HepG2 (cell line): Measurements from ENCODE around the gene ZBTB25. TPM values are rescaled to one million over a fixed set of nuclear protein-coding genes. Genes with fewer than 3 reads are reported as not detected.

ENCODE experiments used
- ATAC-seq: fragments of 200-7000 bp; cut with Tn5 transposase; 3 replicates; pipeline ENCODE4 v1.9.1; 2020; ENCODE audit warnings: mild to moderate bottlenecking, moderate library complexity
- BruUV-seq: library from RNA; stranded (reverse); fragments of 400-500 nt; replicated peaks from 2 replicates; lab custom pipeline; 2021; lab: Mats Ljungman, UMichigan
- CTCF ChIA-PET: fragments of 300-600 bp; formaldehyde crosslinking; extraction: SDS; loops from one replicate; lab custom pipeline; 2021; ENCODE audit warnings: low total read pairs, inconsistent platforms, low intra/inter-chr PET ratio; lab: Yijun Ruan, JAX
- POLR2A ChIA-PET: fragments of 350-600 bp; sonication (Branson Sonifier 250); formaldehyde crosslinking; loops from one replicate; lab custom pipeline; 2020; ENCODE audit warnings: antibody characterized with exemption, inconsistent platforms; lab: Yijun Ruan, JAX
- DNase-seq: peaks from one replicate; pipeline ENCODE4 v3.0.0-alpha.2; 2015; ENCODE audit warnings: low spot score
- FAIRE-seq: peaks from 3 replicates; lab custom pipeline; 2011; peaks lifted over from hg19 to GRCh38; lab: Jason Lieb, UNC
- H2AFZ ChIP-seq: one replicate; pipeline ENCODE4 v1.6.1; 2011; ENCODE audit warnings: low read length, inconsistent platforms
- H3K27ac ChIP-seq: fragments of 300-600 bp; 3 replicates; pipeline ENCODE4 v1.8.0; 2011; ENCODE audit warnings: mixed run types, mild to moderate bottlenecking, mixed read lengths, low read length, inconsistent platforms; ENCODE audit not compliant: insufficient read depth; ENCODE audit errors: extremely low read length
- H3K27me3 ChIP-seq, 2 experiments: fragments of 200-600 bp in 1 of 2; 2 replicates in 1 of 2; 3 replicates in 1 of 2; pipeline versions ENCODE4 v1.6.0 to v1.8.0; 2011; ENCODE audit warnings: low read length in 2 of 2, mild to moderate bottlenecking in 2 of 2, moderate library complexity in 2 of 2, inconsistent platforms in 1 of 2; ENCODE audit not compliant: insufficient read depth in 2 of 2, control insufficient read depth in 1 of 2
- H3K36me3 ChIP-seq, 2 experiments: fragments of 200-600 bp in 1 of 2; replicated peaks in 1 of 2; 2 replicates in 1 of 2; 3 replicates in 1 of 2; pipeline versions ENCODE4 v1.5.1 to v1.8.0; 2011; ENCODE audit warnings: low read length in 2 of 2, inconsistent platforms in 1 of 2; ENCODE audit not compliant: insufficient read depth in 2 of 2, control insufficient read depth in 1 of 2
- H3K4me1 ChIP-seq: 2 replicates; pipeline ENCODE4 v1.5.1; 2012; ENCODE audit warnings: low read length, inconsistent platforms; ENCODE audit not compliant: insufficient read depth
- H3K4me2 ChIP-seq: 2 replicates; pipeline ENCODE4 v1.6.0; 2011; ENCODE audit warnings: low read depth, low read length, inconsistent platforms
- H3K4me3 ChIP-seq, 3 experiments: fragments of 200-600 bp in 1 of 3; sonication (generic), shearing (Covaris generic) in 1 of 3; replicated peaks in 1 of 3; 2 replicates each; pipeline ENCODE4 v1.5.1; 2011 to 2016; ENCODE audit warnings: low read length in 3 of 3, inconsistent platforms in 2 of 3, low read depth in 2 of 3, mild to moderate bottlenecking in 2 of 3, control low read depth in 1 of 3, mixed read lengths in 1 of 3; ENCODE audit not compliant: insufficient read depth in 1 of 3
- H3K79me2 ChIP-seq: one replicate; pipeline ENCODE4 v1.6.1; 2011; ENCODE audit warnings: low read length, inconsistent platforms; ENCODE audit not compliant: insufficient read depth
- H3K9ac ChIP-seq: 2 replicates; pipeline ENCODE4 v1.6.0; 2011; ENCODE audit warnings: mild to moderate bottlenecking, low read depth, low read length, inconsistent platforms; ENCODE audit not compliant: insufficient read depth
- H3K9me3 ChIP-seq: 2 replicates; pipeline ENCODE4 v1.5.1; 2012; ENCODE audit warnings: mild to moderate bottlenecking, low read length
- H4K20me1 ChIP-seq: 2 replicates; pipeline ENCODE4 v1.6.0; 2011; ENCODE audit warnings: inconsistent platforms, mild to moderate bottlenecking, low read length, moderate library complexity; ENCODE audit not compliant: insufficient read depth
- CBFB ChIP-seq: sonication (generic); formaldehyde crosslinking; IDR thresholded peaks from 2 replicates; pipeline ENCODE4 v1.4.0; 2020; ENCODE audit warnings: missing genetic modification reagents
- CENPT ChIP-seq: sonication (generic); formaldehyde crosslinking; IDR thresholded peaks from 2 replicates; pipeline ENCODE4 v1.8.0; 2022; ENCODE audit warnings: low read depth, mild to moderate bottlenecking, moderate library complexity, missing genetic modification reagents
- HMGA1 ChIP-seq: sonication (generic); formaldehyde crosslinking; conservative IDR thresholded peaks from 2 replicates; pipeline ENCODE4 v1.4.0; 2020; ENCODE audit warnings: missing genetic modification reagents
- JUND ChIP-seq: sonication (generic); formaldehyde crosslinking; IDR thresholded peaks from 2 replicates; pipeline ENCODE4 v1.8.0; 2022; ENCODE audit warnings: mild to moderate bottlenecking, missing genetic modification reagents
- KDM1A ChIP-seq: IDR thresholded peaks from 2 replicates; pipeline ENCODE4 v1.6.1; 2016; ENCODE audit warnings: missing compliant biosample characterization
- MIER3 ChIP-seq: IDR thresholded peaks from 2 replicates; pipeline ENCODE4 v1.6.1; 2016; ENCODE audit warnings: missing compliant biosample characterization, borderline replicate concordance
- NFE2L1 ChIP-seq: sonication (generic); formaldehyde crosslinking; IDR thresholded peaks from 2 replicates; pipeline ENCODE4 v1.4.0; 2020; ENCODE audit warnings: missing genetic modification reagents, mild to moderate bottlenecking, borderline replicate concordance
- ZNF138 ChIP-seq: sonication (generic); formaldehyde crosslinking; IDR thresholded peaks from 2 replicates; pipeline ENCODE4 v1.5.0; 2020; ENCODE audit warnings: mild to moderate bottlenecking, low read depth, missing genetic modification reagents
- ZNF709 ChIP-seq: sonication (generic); formaldehyde crosslinking; IDR thresholded peaks from 2 replicates; pipeline ENCODE4 v1.5.0; 2020; ENCODE audit warnings: mild to moderate bottlenecking, missing genetic modification reagents
- ZNF788 ChIP-seq: sonication (generic); formaldehyde crosslinking; IDR thresholded peaks from 2 replicates; pipeline ENCODE4 v1.5.0; 2020; ENCODE audit warnings: mild to moderate bottlenecking, missing genetic modification reagents, borderline replicate concordance
- WGBS: methylation state at CpG from one replicate; pipeline ENCODE4 v1.1.6; 2017; ENCODE audit warnings: low lambda C conversion rate; 5-methylcytosine and 5-hydroxymethylcytosine counted together
- in situ Hi-C: cut with HindIII; loops from 2 replicates; pipeline ENCODE4 v1.10.0; 2017; ENCODE audit warnings: low pct_unique_long_range_greater_than_20kb; ENCODE audit not compliant: extremely low pct_ligation_motif_present
- intact Hi-C: fragments of 100-400 bp; cut with micrococcal nuclease; formaldehyde crosslinking; loops from one replicate; pipeline ENCODE4 v1.10.0; 2022; ENCODE audit not compliant: unreplicated experiment
- polyA plus RNA-seq, 8 experiments: library from polyadenylated mRNA; depleted of rRNA in 3 of 8; stranded (reverse) in 7 of 8; unstranded in 1 of 8; fragments of >200 nt; fragmentation: Illumina TruSeq in 4 of 8; extraction: Trizol in 4 of 8; gene quantifications; 2 replicates each; pipeline versions ENCODE4 v1.2.1 to v1.2.3, GENCODE V29; 2011 to 2016; ENCODE audit warnings: low read depth in 4 of 8, missing spikeins in 1 of 8, mixed read lengths in 1 of 8; ENCODE audit not compliant: insufficient read depth in 1 of 8
- total RNA-seq, 5 experiments: library from RNA; depleted of rRNA; stranded (reverse); fragments of >200 nt; fragmentation: Illumina TruSeq; extraction: Trizol; gene quantifications; 2 replicates each; pipeline ENCODE4 v1.2.3, GENCODE V29; 2016; ENCODE audit warnings: low read depth in 1 of 5
- TF ChIP-seq, protein P1 (sequence below): IDR thresholded peaks from 2 replicates; pipeline ENCODE4 v1.6.1; 2016; ENCODE audit warnings: missing biosample characterization, missing genetic modification reagents, low read depth
- TF ChIP-seq, protein P2 (sequence below): fragments of 450-650 bp; IDR thresholded peaks from 2 replicates; pipeline ENCODE4 v1.6.1; 2017
- TF ChIP-seq, protein P3 (sequence below): sonication (generic); formaldehyde crosslinking; conservative IDR thresholded peaks from 2 replicates; pipeline ENCODE4 v1.8.0; 2022; ENCODE audit warnings: missing genetic modification reagents

The ZBTB25 gene
- total and polyA plus RNA-seq, 2 of the 13 experiments (the other 11 are each of a cell fraction or from before 2014, with no cell fraction given), result 3.5 to 7.6 TPM

- BruUV-seq, result no TSS peak
- CTCF ChIA-PET, result no interaction called here
- Histone ChIP-seq H3K4me2 (no peak overlapping the region), H3K9ac (no peak overlapping the region), H3K27ac (no peak overlapping the region), H3K27me3 (no peaks in the 10 kb centered on the region), H2AFZ (no peak overlapping the region), H3K4me3 (no peak overlapping the region), H3K36me3 (peaks cover 2 to 6% of the 10 kb centered on the region in 2 experiments; a peak in 2 of 5 replicates), H3K79me2 (peaks cover 57% of the 10 kb centered on the region), H3K9me3 (no peaks in the 10 kb centered on the region), H3K4me1 (no peaks in the 10 kb centered on the region), H4K20me1 (peaks cover 3% of the 10 kb centered on the region; the same call in 1 of the 2 replicates)
- no peak for ATAC-seq
- TF ChIP-seq CENPT (CRISPR knock-in tag) (no peak), KDM1A (CRISPR knock-in tag) (no peak), CBFB (CRISPR knock-in tag) (no peak), NFE2L1 (CRISPR knock-in tag) (no peak), HMGA1 (no peak), MIER3 (CRISPR knock-in tag) (no peak), ZNF709 (no peak), ZNF138 (CRISPR knock-in tag) (no peak), JUND (no peak), ZNF788 (CRISPR knock-in tag) (no peak)
- TF ChIP-seq, protein P1, sequence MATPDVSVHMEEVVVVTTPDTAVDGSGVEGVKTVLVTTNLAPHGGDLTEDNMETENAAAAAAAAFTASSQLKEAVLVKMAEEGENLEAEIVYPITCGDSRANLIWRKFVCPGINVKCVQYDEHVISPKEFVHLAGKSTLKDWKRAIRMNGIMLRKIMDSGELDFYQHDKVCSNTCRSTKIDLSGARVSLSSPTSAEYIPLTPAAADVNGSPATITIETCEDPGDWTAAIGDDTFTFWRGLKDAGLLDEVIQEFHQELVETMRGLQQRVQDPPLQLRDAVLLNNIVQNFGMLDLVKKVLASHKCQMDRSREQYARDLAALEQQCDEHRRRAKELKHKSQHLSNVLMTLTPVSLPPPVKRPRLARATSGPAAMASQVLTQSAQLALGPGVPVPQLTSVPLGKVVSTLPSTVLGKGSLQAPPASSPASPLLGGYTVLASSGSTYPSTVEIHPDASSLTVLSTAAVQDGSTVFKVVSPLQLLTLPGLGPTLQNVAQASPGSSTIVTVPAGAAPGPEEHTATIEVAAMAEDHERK (CRISPR knock-in tag), result no peak
- TF ChIP-seq, protein P2, sequence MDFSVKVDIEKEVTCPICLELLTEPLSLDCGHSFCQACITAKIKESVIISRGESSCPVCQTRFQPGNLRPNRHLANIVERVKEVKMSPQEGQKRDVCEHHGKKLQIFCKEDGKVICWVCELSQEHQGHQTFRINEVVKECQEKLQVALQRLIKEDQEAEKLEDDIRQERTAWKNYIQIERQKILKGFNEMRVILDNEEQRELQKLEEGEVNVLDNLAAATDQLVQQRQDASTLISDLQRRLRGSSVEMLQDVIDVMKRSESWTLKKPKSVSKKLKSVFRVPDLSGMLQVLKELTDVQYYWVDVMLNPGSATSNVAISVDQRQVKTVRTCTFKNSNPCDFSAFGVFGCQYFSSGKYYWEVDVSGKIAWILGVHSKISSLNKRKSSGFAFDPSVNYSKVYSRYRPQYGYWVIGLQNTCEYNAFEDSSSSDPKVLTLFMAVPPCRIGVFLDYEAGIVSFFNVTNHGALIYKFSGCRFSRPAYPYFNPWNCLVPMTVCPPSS, result no peak
- TF ChIP-seq, protein P3, sequence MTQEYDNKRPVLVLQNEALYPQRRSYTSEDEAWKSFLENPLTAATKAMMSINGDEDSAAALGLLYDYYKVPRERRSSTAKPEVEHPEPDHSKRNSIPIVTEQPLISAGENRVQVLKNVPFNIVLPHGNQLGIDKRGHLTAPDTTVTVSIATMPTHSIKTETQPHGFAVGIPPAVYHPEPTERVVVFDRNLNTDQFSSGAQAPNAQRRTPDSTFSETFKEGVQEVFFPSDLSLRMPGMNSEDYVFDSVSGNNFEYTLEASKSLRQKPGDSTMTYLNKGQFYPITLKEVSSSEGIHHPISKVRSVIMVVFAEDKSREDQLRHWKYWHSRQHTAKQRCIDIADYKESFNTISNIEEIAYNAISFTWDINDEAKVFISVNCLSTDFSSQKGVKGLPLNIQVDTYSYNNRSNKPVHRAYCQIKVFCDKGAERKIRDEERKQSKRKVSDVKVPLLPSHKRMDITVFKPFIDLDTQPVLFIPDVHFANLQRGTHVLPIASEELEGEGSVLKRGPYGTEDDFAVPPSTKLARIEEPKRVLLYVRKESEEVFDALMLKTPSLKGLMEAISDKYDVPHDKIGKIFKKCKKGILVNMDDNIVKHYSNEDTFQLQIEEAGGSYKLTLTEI (CRISPR knock-in tag), result no peak
- POLR2A ChIA-PET, result no interaction called here
- WGBS, result 97% methylated on average over 1 of the region's 1 CpG
- in situ Hi-C loops (no loop called here), intact Hi-C loops (no loop called here)
- no peak for FAIRE-seq
- no peak for DNase-seq
Observed at GRCh38 chr14:64516969-64517368, 13.3 kb upstream of the ZBTB25 start.
